Activated CD4-positive, CD25-positive, alpha-beta regulatory T cell treated with anti-CD3 and anti-CD28 coated beads, Interleukin-2, amount 50 U/mL, for 72 hours (primary cell): ENCODE data around the gene RBBP8.

Source experiments
- DNase-seq: peaks from one replicate; pipeline ENCODE4 v3.0.0; 2021

The RBBP8 gene

DNA sequence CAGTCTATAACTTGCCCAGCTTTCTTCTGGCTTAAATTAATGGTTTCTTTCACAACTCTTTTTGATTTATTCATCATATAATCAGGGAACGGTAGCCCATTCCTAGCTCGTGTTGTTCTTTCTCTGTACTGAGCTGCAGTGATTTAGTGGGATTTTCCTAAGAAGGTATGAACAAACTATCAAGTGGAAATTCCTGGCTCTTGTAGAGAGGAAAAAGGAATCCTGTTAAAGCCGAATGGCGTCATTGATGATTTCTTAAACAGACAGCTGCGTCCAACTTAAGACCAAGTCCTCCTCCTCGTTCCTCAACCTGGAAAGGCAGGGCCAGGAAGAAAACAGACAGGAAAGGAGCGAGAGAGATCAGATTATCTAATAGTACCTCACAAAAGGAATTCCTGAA lies 132.9 kb downstream of the RBBP8 start:
- no peak for DNase-seq

DNA sequence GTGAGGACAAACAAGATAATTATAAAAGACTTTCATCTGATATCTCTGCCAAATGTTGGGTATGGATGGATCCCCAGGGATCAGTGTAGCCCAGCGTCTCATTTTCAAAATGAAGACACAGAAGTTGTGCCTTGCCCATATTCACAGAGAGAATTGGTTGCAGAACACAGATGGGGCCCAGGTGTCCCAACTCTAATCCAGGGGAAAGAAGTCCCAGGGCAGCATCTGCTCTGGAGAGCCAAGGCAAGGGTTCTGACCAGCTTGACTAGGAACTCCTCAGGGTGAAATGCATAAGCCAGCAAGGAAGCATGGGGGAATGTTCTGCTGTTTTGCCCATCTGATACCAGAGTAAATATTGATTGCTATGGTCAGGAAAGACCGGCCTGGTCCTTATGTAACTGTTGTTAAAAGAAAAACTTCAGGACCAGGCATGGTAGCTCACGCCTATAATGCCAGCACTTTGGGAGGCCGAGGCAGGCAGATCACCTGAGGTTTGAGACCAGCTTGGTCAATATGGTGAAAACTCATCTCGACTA lies 133.4 kb downstream of the RBBP8 start:
- DNase-seq: no peak

DNA sequence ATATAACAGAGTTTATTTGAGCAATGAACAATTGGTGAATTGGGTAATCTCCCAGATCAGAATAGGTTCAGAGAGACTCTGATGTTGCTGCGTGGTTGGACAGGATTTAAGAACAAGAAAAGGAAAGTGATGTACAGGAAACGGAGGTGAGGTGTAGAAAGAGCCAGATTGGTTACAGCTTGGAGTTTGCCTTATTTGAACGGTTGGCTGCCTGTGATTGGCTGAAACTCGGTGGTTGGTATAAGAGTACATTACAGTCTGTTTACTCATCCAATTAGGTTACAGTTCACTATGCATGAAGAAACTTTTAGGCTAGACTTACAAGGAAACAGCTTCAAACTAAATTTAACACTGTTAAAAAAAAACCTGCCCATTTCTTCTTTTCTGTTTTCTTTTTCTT lies 134.1 kb downstream of the RBBP8 start:
- DNase-seq: no peak

DNA sequence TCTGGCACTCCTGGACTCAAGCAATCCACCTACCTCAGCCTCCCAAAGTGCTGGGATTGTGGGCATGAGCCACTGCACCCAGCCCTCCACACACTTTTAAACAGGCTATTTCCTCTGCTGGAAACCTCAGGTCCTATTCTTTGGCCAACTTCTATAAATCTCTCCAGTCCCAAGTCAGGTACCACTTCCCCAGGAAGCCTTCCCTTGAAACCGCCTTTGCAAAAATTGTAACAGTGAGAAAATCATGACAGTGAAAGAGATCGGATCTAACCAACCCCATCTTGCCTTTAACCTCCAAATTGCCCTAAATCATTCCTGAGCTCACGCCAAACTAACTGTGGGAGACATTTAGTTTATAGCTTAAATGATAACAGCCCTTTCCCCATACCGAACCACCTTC lies 134.9 kb downstream of the RBBP8 start:
- DNase-seq: no peak

DNA sequence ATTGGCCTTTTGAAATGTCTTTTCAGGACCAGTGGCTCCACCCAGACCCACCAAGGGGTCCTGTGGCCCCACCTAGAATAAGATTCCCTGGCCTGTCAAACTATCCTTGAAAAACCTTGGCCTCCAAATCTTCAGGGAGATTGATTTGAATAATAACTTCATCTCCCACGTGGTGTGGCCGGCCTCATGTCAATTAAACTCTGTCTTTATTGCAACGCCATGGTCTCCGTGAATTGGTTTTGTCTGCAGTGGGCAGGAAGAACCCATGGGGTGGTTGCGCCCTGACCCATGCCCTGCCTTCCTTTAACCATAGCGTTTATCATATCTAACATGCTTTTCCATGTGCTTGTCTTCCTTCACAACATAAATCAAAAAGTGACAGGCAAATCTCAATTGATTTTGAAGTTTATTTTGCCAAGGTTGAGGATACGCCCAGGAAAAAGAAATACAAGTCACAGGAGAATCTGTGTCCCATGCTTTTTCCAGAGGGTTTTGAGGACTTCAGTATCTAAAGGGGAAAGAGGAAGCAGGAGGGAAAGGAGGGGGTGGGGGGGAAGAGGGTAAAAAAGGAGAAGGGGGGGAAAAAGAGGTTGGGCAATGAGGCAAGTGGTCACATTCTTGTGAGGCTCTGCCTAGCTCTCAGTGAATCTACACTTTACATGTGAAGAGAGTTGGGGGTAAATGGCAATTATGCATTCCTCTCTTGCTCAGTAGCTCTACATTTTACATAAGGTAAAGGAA lies 135.6 kb downstream of the RBBP8 start:
- DNase-seq: no peak

DNA sequence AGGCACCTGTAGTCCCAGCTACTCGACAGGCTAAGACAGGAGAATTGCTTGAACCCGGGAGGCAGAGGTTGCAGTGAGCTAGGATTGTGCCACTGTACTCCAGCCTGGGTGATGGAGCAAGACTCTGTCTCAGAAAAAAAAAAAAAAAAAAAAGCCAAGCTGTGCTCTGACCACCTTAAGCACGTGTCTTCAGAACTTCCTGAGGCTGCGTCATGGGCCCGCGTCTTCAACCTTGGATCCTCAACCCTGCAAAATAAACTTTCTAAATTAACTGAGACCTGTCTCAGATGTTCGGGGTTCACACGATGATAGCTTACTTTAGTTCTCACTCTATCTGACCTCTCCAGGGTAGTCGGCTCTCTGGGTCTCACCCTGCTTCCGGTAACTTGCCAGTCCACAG lies 136.4 kb downstream of the RBBP8 start:
- no peak for DNase-seq

DNA sequence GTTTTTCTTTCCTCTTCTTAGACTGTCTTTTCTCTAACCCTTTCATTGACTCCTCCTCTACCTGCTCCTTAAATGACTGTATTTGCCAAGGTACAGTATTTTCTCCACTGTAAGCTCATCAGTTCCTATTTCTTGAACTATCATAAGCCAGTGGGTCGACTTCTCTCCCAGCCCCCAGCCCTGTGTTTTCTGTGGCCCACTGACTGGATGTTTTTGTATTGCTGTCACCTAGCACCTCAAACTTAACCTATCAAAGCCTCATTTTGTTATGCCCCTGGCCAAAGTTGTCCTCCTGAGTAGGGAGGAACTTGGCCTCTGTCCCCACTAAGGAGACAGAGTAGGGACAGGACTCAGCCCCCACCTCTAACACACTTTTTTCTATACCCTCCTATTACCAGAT lies 136.8 kb downstream of the RBBP8 start:
- DNase-seq: no peak

DNA sequence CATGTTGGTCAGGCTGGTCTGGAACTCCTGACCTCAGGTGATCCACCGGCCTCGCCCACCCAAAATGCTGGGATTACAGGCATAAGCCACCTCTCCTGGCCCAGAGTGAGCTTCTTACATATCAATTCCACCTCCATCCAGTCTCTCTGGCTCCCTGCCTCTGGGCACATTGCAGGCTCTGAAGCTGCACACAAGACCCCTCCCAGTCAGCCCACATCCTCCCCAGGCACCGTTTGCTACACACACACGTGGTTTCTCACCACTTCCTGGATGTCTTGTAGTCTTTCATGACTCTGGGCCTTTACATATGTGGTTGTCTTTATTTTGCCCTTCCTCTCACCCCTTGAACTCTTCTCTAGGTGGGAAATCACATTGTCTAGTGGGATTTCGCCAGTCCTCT lies 138.2 kb downstream of the RBBP8 start:
- DNase-seq: peak; percentile 68

DNA sequence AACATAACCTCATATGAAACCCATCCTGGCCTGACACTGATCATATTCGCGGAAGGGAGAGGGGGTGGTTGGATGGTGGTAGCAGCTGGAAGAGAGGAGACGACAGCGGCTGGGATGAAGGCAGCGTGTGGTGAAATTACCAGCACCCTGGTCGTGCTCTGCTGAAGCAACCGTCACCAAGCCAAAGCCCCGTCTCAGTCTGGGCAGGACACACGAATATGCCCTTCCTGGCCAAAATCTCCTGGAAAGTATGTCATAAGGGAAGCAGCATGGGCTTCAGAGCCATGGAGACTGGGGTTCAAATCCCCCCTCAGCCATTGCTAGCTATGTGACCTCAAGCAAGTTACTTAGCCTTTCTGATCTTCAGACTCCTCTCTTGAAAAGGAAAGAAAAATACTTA lies 139.0 kb downstream of the RBBP8 start:
- no peak for DNase-seq

DNA sequence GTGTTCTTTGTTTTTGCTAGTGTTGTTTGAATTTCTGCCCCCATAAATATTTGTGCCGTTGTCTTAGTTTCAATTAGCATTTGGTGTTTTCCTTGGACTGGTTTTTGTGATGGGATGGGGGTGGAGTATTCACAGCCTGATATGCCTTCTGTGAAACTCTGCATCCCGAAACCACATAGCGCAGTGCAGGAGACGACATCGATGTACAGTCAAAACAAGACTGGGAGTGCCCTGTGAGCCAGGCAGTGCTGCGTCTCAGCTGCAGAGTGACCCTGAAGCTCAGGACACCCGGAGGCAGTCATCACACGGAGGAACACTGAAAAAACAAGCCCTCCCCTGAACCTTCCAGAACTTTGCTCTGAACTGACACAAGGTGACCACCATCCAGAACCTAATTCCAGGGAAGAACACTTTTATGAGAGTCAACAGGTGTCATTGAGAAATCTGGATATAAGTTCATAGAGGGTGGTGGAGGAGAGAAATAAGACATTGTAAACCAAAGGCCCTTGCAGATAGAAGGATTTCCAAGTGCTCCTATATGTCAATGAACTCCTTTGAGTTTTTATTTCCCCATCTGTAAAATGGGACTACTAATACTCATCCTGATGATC lies 141.0 kb downstream of the RBBP8 start:
- no peak for DNase-seq
